OCI-LY3 (cell line): ENCODE data around the gene ALG6.

ENCODE experiments used
- CTCF ChIP-seq: fragments of 200-600, 300-600 bp; sonication (generic); IDR thresholded peaks from 2 replicates; pipeline ENCODE4 v1.5.1; 2014; ENCODE audit warnings: antibody characterized with exemption, low read length, low read depth
- EZH2phosphoT487 ChIP-seq: fragments of 200-600 bp; shearing (Covaris generic); IDR thresholded peaks from 2 replicates; pipeline ENCODE4 v1.6.1; 2018; ENCODE audit warnings: antibody characterized with exemption, mixed run types, low read depth

GRCh38 chr1:63458750-63459149, 91.3 kb downstream of the ALG6 start:
- TF ChIP-seq CTCF (no peak), EZH2phosphoT487 (no peak)
